ENCODE measurements around the gene ZNF358.

ZNF358 gene

DNA sequence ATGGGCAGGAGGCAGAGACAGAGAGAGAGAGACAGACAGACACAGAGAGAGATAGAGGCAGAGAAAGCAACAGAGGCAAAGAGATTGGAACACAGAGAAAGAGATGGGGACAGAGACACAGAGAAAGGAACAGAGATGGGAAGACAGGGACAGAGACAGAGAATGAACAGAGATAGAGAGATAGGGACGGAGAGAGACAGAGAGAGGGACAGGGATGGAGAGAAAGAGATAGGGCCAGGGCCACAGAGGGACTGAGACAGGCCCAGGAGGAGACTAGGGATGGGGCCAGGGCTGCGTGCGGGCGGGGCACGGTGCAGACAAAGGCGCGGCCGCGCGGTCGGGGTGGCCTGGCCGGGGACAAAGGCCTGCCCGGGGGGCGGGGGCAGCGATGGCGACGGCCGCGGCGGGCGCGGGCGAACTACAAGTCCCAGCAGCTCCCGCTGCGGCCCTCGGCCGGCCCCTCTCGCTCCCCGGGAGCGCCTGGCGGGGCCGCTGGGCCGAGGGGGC, at the start of gene ZNF358:
TSS of gene ZNF358 (plus strand) at position 459 of the 507 bp plus-strand sequence. CDS start 3,140 bp downstream, outside the sequence.
- DNase-seq: no peak

GRCh38 chr19:7467009-7467989, 48.6 kb upstream of the ZNF358 start:
- no peak for DNase-seq

DNA sequence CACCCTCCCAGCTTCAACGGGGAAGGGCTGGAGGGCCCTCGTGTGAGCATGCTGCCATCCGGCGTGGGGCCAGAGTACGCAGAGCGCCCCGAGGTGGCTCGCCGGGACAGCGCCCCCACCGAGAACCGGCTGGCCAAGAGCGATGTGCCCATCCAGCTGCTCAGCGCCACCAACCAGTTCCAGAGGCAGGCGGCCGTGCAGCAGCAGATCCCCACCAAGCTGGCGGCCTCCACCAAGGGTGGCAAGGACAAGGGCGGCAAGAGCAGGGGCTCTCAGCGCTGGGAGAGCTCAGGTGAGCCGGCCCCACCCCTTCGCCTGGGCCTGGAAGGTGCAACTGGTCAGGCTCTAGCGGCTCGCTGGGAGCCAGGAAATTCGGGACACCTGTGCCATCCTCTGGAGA, 47.1 kb upstream of the ZNF358 start:
- DNase-seq: no peak

GRCh38 chr19:7469669-7470285, 46.1 kb upstream of the ZNF358 start:
- no peak for DNase-seq

- DNase-seq: no peak
These were observed 45.2 kb upstream of the ZNF358 start for GRCh38 chr19:7470540-7471305.

GRCh38 chr19:7471696-7472615, 43.9 kb upstream of the ZNF358 start:
- DNase-seq: no peak

DNA sequence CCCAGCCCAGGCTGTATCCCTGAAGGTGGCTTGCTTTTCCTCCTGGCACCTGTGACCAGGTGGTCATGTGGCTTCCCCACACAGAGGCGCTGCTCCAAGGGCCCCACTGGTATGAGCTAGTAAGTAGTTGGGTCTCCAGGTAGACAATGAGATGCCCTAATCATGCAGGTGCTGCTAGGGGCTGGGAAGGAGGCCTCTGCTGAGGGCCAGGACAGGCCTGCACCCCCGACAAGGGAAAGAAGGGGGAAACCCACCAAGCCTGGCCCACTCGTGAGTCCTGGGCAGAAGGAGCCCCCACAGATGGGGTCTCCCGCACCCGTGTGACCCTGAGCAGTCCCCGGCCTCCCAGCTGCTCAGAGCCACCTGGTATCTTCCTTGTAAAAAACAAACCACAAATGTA, 40.2 kb upstream of the ZNF358 start:
- DNase-seq: no peak

- DNase-seq: no peak
These were observed 39.7 kb upstream of the ZNF358 start for GRCh38 chr19:7476241-7476640.

DNA sequence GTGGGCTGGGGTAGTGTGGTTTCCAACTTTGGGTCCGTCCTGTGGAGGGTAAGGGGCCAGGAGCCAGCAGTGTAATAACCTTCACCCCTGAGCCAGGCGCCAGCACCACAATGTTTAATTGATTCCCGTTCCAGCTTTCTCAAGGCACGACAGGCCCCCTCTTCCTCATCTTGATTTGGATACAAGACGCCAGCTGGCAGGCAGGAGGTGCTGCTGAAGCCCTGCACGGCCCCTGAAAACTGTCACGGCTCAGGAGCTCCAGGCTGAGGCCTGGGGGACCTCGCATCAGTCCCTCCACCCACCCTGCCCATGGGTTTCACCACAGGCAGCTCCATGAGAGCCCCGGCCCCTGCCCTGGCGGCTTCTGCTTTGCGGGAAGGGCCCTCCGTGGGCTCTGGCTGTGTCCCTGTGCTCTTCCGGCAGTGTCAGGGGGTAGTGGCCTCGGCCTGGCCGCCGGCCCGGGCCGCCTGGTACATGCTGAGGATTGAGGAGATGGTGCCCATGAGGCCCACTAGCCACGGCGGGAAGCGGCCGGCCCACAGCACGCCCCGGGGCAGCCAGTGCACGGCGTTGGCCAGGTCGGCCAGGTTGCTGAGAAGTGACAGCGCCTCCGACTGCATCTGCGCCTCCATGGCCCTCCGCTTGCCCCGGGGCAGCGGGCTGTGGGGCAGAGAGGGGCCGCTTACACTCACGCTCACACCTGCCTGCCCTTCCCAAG, 39.0 kb upstream of the ZNF358 start:
- DNase-seq: no peak

- no peak for DNase-seq
These were observed 38.1 kb upstream of the ZNF358 start for GRCh38 chr19:7477758-7478157.

GRCh38 chr19:7478173-7478842, 37.6 kb upstream of the ZNF358 start:
- DNase-seq: no peak

- no peak for DNase-seq
These were observed 37.1 kb upstream of the ZNF358 start for GRCh38 chr19:7478843-7479227.

GRCh38 chr19:7480222-7480969, 35.5 kb upstream of the ZNF358 start:
- no peak for DNase-seq

GRCh38 chr19:7480970-7481255, 35.0 kb upstream of the ZNF358 start:
- DNase-seq: no peak

DNA sequence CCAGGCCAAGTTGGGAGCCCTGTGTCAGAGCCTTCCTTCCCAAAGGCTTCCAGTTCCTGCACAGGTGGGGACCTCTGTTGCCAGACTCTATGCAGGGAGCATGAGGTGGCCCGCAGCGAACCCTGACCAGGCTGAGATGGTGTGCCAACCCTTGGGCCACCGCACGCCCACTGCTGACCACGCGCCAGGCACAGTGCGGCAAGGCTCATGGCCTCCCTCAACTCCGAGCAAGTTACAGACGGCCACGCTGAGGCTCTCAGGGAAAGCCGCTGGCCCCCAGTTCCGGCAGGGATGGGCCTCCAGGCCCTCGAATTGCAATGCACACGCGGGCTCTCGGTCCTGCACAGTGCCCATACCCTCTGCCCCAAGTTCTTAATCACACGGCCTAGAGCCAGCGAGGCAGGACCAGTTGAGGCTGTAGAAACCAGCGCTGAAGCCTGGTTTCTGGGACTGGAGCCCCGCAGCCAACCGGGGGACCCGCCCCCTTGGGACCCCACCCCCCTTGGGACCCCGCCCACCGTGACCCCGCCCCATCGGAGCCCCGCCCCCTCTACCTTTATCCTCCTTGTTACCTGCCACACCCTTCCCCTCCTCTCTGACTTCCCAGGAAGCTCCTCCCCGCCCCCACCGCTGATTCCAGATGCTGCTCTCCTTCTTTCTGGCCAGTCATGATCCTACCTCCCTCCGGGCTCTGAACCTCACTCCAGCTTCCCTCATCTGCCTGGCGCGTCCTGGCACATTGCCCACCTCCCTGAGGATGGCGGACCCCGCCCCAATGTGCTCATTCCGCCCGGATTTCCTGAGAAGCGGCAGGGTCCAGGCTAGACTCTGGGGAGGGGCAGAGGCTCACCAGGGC, 33.1 kb upstream of the ZNF358 start:
- DNase-seq: no peak

DNA sequence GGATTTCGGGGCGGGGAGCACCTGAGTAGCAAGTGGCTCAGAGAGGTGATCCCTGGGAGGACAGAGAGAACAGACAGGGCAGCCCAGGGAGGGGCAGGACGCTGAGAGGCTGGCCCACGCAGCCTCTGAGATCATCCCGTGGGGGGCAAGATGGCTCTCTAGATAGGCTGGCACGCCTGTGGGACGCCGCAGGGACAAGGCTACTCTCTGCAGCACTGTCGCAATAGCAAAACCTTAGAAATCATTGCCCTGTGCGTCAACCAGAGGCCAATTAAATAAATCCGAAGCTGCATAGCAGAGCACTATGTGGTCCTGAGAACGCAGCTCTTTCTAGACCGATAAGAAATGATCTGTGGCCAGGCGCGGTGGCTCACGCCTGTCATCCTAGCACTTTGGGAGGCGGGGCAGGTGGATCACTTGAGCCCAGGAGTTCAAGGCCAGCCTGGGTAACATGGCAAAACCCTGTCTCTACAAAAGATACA, 32.1 kb upstream of the ZNF358 start:
- DNase-seq: no peak

DNA sequence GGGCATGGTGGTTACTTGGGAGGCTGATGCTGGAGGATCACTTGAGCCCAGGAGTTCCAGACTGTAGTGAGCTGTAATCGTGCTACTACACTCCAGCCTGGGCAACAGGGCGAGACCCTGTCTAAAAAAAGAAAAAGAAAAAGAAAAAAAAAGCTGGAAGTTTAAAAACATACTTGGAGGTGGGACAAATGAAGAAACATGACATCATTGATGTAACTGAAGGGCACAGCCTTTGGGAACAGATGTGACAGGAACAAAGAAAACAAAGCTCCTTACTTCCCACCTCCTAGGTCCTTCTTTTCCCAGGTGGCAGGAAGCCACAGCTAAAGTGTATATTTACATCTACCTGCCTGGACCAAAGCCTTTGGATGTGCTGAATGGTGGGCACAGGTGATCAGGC, 29.0 kb upstream of the ZNF358 start:
- no peak for DNase-seq

DNA sequence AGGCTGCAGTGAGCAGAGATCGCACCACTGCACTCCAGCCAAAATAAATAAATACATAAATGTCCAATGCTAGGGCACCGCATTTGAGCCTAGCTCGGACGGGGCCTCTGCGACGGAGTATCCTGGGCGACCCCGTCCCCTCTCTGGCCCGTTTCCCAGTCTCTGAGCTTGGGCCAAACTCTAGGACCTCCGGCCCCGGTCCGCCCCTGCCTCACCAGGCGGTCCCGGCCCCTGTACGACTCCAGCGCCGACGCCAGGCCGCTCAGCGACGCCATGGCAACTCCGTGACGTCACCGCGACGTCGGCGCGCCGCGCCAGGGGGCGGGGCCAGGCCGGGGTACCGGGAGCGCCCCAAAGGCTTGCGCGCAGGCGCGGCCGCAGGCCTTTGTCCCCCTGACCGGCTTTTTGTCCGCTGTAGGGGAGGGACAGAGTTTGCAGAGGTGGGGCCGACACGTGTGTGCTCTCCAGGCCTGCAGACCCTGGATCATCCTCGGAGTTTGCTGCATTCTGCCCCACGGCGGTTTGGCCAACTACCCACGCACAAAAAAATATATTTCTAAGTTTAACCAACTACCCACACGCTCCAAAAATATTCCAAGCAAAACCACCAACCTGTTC, 27.1 kb upstream of the ZNF358 start, which contains the start of gene PEX11G:
TSS of gene PEX11G (minus strand) at position 300 of the 618 bp plus-strand sequence. CDS start at position 275, 25 bp downstream.
- peak; percentile 84 to 85 for DNase-seq
